HL-60 (cell line): ENCODE data around the gene TRIM67.

Experiments used
- DNase-seq, 2 experiments: peaks; one replicate each; pipeline ENCODE4 v3.0.0-alpha.2; 2010 to 2020; ENCODE audit warnings: low read depth in 1 of 2, low spot score in 1 of 2
- H3K27ac ChIP-seq: fragments of 250-450 bp; sonication (Bioruptor Pico); replicated peaks from 2 replicates; pipeline ENCODE4 v1.5.1; 2020; ENCODE audit warnings: mild to moderate bottlenecking, moderate library complexity
- H3K27me3 ChIP-seq: fragments of 250-450 bp; sonication (Bioruptor Pico); 2 replicates; pipeline ENCODE4 v1.5.1; 2021; ENCODE audit warnings: mild to moderate bottlenecking, moderate library complexity; ENCODE audit not compliant: insufficient read depth, poor library complexity, severe bottlenecking
- H3K4me3 ChIP-seq: replicated peaks from 2 replicates; pipeline ENCODE4 v1.5.1; 2011; ENCODE audit warnings: mild to moderate bottlenecking, control low read depth, low read length; ENCODE audit not compliant: insufficient read depth
- CTCF ChIP-seq: IDR thresholded peaks from one replicate; pipeline ENCODE4 v1.5.1; 2011; ENCODE audit warnings: low read length, control low read depth, inconsistent platforms; ENCODE audit not compliant: insufficient read depth
- GABPA ChIP-seq: IDR thresholded peaks from 2 replicates; pipeline ENCODE4 v1.6.1; 2012; ENCODE audit warnings: low read depth
- POLR2AphosphoS5 ChIP-seq: IDR thresholded peaks from 2 replicates; pipeline ENCODE4 v1.6.1; 2012; ENCODE audit warnings: low read depth
- SPI1 ChIP-seq: IDR thresholded peaks from 2 replicates; pipeline ENCODE4 v1.6.1; 2012; ENCODE audit warnings: low read depth, mild to moderate bottlenecking, borderline replicate concordance
- TF ChIP-seq, protein P1 (sequence below): IDR thresholded peaks from 2 replicates; pipeline ENCODE4 v1.6.1; 2012; ENCODE audit warnings: low read depth; ENCODE audit not compliant: insufficient replicate concordance

The TRIM67 gene

GRCh38 chr1:231184891-231185290 is 23.0 kb downstream of the TRIM67 start:
- H3K27me3 ChIP-seq = peaks cover 11% of the 10 kb centered on the region
- H3K4me3 ChIP-seq = no peak overlapping the region
- no peak for DNase-seq
- no peak overlapping the region for H3K27ac ChIP-seq
- TF ChIP-seq POLR2AphosphoS5 = no peak
- TF ChIP-seq, protein P1, sequence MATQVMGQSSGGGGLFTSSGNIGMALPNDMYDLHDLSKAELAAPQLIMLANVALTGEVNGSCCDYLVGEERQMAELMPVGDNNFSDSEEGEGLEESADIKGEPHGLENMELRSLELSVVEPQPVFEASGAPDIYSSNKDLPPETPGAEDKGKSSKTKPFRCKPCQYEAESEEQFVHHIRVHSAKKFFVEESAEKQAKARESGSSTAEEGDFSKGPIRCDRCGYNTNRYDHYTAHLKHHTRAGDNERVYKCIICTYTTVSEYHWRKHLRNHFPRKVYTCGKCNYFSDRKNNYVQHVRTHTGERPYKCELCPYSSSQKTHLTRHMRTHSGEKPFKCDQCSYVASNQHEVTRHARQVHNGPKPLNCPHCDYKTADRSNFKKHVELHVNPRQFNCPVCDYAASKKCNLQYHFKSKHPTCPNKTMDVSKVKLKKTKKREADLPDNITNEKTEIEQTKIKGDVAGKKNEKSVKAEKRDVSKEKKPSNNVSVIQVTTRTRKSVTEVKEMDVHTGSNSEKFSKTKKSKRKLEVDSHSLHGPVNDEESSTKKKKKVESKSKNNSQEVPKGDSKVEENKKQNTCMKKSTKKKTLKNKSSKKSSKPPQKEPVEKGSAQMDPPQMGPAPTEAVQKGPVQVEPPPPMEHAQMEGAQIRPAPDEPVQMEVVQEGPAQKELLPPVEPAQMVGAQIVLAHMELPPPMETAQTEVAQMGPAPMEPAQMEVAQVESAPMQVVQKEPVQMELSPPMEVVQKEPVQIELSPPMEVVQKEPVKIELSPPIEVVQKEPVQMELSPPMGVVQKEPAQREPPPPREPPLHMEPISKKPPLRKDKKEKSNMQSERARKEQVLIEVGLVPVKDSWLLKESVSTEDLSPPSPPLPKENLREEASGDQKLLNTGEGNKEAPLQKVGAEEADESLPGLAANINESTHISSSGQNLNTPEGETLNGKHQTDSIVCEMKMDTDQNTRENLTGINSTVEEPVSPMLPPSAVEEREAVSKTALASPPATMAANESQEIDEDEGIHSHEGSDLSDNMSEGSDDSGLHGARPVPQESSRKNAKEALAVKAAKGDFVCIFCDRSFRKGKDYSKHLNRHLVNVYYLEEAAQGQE = no peak
- TF ChIP-seq CTCF = no peak
- TF ChIP-seq GABPA = no peak
- no peak for TF ChIP-seq SPI1

DNA sequence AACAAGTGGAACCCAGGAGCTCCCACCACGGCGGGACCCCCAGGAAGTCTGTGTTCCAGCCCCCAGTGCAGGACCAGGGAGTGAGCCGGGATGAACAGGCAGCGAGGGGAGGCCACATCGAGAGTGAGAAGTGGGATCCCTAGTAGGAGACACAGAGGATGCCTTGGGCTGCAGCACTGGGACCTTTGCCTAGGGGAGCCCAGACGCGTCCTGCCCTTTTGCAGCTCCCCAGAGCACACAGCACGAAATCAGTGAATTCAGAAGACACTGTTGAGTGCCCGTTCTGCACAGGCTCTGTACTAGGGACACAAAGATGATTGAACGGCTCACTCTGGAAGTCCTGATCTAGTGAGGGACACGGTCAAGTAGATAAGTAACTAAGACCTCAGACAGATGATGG is 23.5 kb downstream of the TRIM67 start:
- Histone ChIP-seq H3K27ac (no peak overlapping the region), H3K4me3 (no peak overlapping the region), H3K27me3 (peaks cover 11% of the 10 kb centered on the region)
- TF ChIP-seq, protein P1 = no peak
- TF ChIP-seq CTCF = no peak
- no peak for TF ChIP-seq POLR2AphosphoS5
- TF ChIP-seq GABPA = no peak
- no peak for DNase-seq

DNA sequence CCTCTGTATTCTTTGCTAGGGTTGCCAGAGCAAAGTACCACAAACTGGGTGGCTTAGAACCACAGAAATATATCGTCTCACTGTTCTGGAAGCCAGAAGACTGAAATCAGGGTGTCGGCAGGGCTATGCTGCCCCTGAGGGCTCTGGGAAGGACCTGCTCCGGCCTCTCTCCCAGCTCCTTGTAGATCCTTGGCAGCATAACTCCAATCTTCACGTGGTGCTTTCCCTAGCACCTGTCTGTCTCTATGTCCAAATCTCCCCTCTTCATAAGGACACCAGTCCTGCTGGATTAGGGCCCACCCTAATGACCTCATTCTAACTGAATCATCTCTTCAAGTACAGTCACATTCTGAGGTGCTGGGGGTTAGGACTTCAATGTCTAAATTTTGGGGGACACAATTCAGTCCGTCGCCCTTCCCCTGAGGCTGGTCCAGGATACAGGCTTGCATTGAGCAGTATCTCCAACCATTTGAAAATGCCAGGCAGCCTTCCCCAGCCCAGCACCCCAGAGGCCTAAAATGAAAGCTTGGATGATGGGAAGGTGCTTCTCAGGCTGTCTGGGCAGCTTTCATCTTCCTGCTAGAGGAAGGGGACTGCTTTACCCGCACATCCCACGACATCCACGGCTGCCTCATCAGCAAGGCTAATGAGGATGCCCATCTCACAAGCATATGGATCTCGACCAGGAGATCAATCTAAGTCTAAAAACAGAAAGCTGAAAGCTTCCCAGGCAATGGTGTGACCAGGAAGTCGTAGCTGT is 24.7 kb downstream of the TRIM67 start:
- DNase-seq = no peak
- peaks cover 11% of the 10 kb centered on the region for H3K27me3 ChIP-seq

More for the DNA sequence above, 24.7 kb downstream of the TRIM67 start:
- H3K4me3 ChIP-seq = no peak overlapping the region
- H3K27ac ChIP-seq = no peak overlapping the region
- TF ChIP-seq POLR2AphosphoS5 (no peak), GABPA (no peak), CTCF (no peak), SPI1 (no peak)
- TF ChIP-seq, protein P1 = no peak
